Immature natural killer cell (primary cell): ENCODE measurements around the gene SECTM1. TPM values are rescaled to one million over a fixed set of nuclear protein-coding genes. Genes with fewer than 3 reads are reported as not detected.

Experiments
- DNase-seq, 3 donors: peaks; one replicate each; pipeline ENCODE4 v3.0.0; 2022; ENCODE audit warnings: mixed read lengths in 1 of 3
- H3K27ac Mint-ChIP-seq, 6 donors: one replicate each; pipeline ENCODE4 v1.8.0; 2020; ENCODE audit warnings: mixed read lengths in 6 of 6, mild to moderate bottlenecking in 5 of 6, inconsistent platforms in 4 of 6, moderate library complexity in 3 of 6
- H3K27me3 Mint-ChIP-seq, 3 donors: one replicate each; pipeline ENCODE4 v1.8.0; 2020 to 2021; ENCODE audit warnings: low read depth in 3 of 3, mild to moderate bottlenecking in 3 of 3, mixed read lengths in 3 of 3, moderate library complexity in 3 of 3, inconsistent platforms in 1 of 3
- H3K36me3 Mint-ChIP-seq, 3 donors: one replicate each; pipeline ENCODE4 v1.8.0; 2020; ENCODE audit warnings: mixed read lengths in 3 of 3, inconsistent platforms in 2 of 3, mild to moderate bottlenecking in 2 of 3
- H3K4me1 Mint-ChIP-seq, 2 donors: one replicate each; pipeline ENCODE4 v1.8.0; 2020; ENCODE audit warnings: inconsistent platforms in 2 of 2, mild to moderate bottlenecking in 2 of 2, mixed read lengths in 2 of 2, moderate library complexity in 1 of 2
- H3K4me3 Mint-ChIP-seq, 5 donors: one replicate each; pipeline ENCODE4 v1.8.0; 2020; ENCODE audit warnings: mild to moderate bottlenecking in 5 of 5, mixed read lengths in 5 of 5, inconsistent platforms in 3 of 5, moderate library complexity in 3 of 5
- H3K9me3 Mint-ChIP-seq, 6 donors: one replicate each; pipeline ENCODE4 v1.8.0; 2020; ENCODE audit warnings: mild to moderate bottlenecking in 6 of 6, mixed read lengths in 6 of 6, inconsistent platforms in 4 of 6, moderate library complexity in 3 of 6
- polyA plus RNA-seq, 3 donors: library from polyadenylated mRNA; unstranded; fragments of 300-500 nt; fragmentation: Illumina TruSeq; gene quantifications; one replicate each; pipeline ENCODE4 v1.2.3, GENCODE V29; 2021

The SECTM1 gene
- polyA plus RNA-seq, 3 donors from 2014 or later = 2.7 to 3.6 TPM; not detected in 1

- no peaks in the 10 kb centered on the region for H3K9me3 Mint-ChIP-seq
- no peaks in the 10 kb centered on the region for H3K36me3 Mint-ChIP-seq
- peaks cover 19% of the 10 kb centered on the region in 2 donors for H3K4me1 Mint-ChIP-seq
- H3K27ac Mint-ChIP-seq = peak overlapping the region in 2 of 6 donors; percentile 61 to 81
- peak overlapping the region; percentile 71 to 85 (median 82) for H3K4me3 Mint-ChIP-seq
- peaks cover 0 to 8% (median 6%) of the 10 kb centered on the region in 3 donors for H3K27me3 Mint-ChIP-seq
- DNase-seq = peak; percentile 34 to 47 (median 40)
Measured at GRCh38 chr17:82332669-82333278, 792 bp downstream of the SECTM1 start.

- H3K27me3 Mint-ChIP-seq = peaks cover 0 to 8% (median 6%) of the 10 kb centered on the region in 3 donors
- no peak for DNase-seq
- peaks cover 19% of the 10 kb centered on the region in 2 donors for H3K4me1 Mint-ChIP-seq
- peak overlapping the region in 2 of 5 donors; percentile 48 to 54 for H3K4me3 Mint-ChIP-seq
- no peaks in the 10 kb centered on the region for H3K9me3 Mint-ChIP-seq
- no peaks in the 10 kb centered on the region for H3K36me3 Mint-ChIP-seq
- no peak overlapping the region for H3K27ac Mint-ChIP-seq
Measured at GRCh38 chr17:82331345-82331939, 2.1 kb downstream of the SECTM1 start.

GRCh38 chr17:82330322-82331239 is 3.0 kb downstream of the SECTM1 start:
- Mint-ChIP-seq H3K9me3 (no peaks in the 10 kb centered on the region), H3K36me3 (no peaks in the 10 kb centered on the region), H3K27ac (no peak overlapping the region), H3K4me1 (peaks cover 17 to 19% of the 10 kb centered on the region in 2 donors), H3K4me3 (no peak overlapping the region), H3K27me3 (peaks cover 0 to 8% (median 6%) of the 10 kb centered on the region in 3 donors)
- no peak for DNase-seq

GRCh38 chr17:82329683-82330321 is 3.8 kb downstream of the SECTM1 start:
- Mint-ChIP-seq H3K4me3 (no peak overlapping the region), H3K4me1 (peaks cover 9 to 11% of the 10 kb centered on the region in 2 donors), H3K9me3 (no peaks in the 10 kb centered on the region), H3K36me3 (no peaks in the 10 kb centered on the region), H3K27ac (no peak overlapping the region), H3K27me3 (peaks cover 0 to 6% (median 2%) of the 10 kb centered on the region in 3 donors)
- DNase-seq = no peak

GRCh38 chr17:82328994-82329507 is 4.5 kb downstream of the SECTM1 start:
- no peak overlapping the region for H3K4me3 Mint-ChIP-seq
- H3K4me1 Mint-ChIP-seq = peaks cover 4 to 8% of the 10 kb centered on the region in 2 donors
- H3K36me3 Mint-ChIP-seq = no peaks in the 10 kb centered on the region
- no peak overlapping the region for H3K27ac Mint-ChIP-seq
- no peaks in the 10 kb centered on the region for H3K9me3 Mint-ChIP-seq
- DNase-seq = no peak
- H3K27me3 Mint-ChIP-seq = peaks cover 0 to 4% (median 3%) of the 10 kb centered on the region in 3 donors

GRCh38 chr17:82328141-82328993 is 5.2 kb downstream of the SECTM1 start:
- Mint-ChIP-seq H3K27ac (no peak overlapping the region), H3K4me1 (peaks cover 4 to 8% of the 10 kb centered on the region in 2 donors), H3K36me3 (no peaks in the 10 kb centered on the region), H3K9me3 (no peaks in the 10 kb centered on the region), H3K4me3 (no peak overlapping the region), H3K27me3 (peaks cover 0 to 4% (median 3%) of the 10 kb centered on the region in 3 donors)
- DNase-seq = no peak

GRCh38 chr17:82327757-82328140 is 5.8 kb downstream of the SECTM1 start:
- Mint-ChIP-seq H3K4me1 (peaks cover 1 to 3% of the 10 kb centered on the region in 2 donors), H3K9me3 (no peaks in the 10 kb centered on the region), H3K36me3 (no peaks in the 10 kb centered on the region), H3K27ac (no peak overlapping the region), H3K4me3 (no peak overlapping the region), H3K27me3 (peaks cover 0 to 4% (median 3%) of the 10 kb centered on the region in 3 donors)
- no peak for DNase-seq

GRCh38 chr17:82327289-82327688 is 6.3 kb downstream of the SECTM1 start:
- no peaks in the 10 kb centered on the region for H3K9me3 Mint-ChIP-seq
- H3K27me3 Mint-ChIP-seq = peaks cover 0 to 4% (median 3%) of the 10 kb centered on the region in 3 donors
- H3K36me3 Mint-ChIP-seq = no peaks in the 10 kb centered on the region
- H3K27ac Mint-ChIP-seq = no peak overlapping the region
- H3K4me3 Mint-ChIP-seq = no peak overlapping the region
- no peaks in the 10 kb centered on the region for H3K4me1 Mint-ChIP-seq
- DNase-seq = no peak

GRCh38 chr17:82325286-82326180 is 8.0 kb downstream of the SECTM1 start:
- H3K27ac Mint-ChIP-seq = no peak overlapping the region
- H3K4me1 Mint-ChIP-seq = peaks cover 5 to 6% of the 10 kb centered on the region in 2 donors
- no peaks in the 10 kb centered on the region for H3K36me3 Mint-ChIP-seq
- H3K27me3 Mint-ChIP-seq = peaks cover 0 to 6% (median 4%) of the 10 kb centered on the region in 3 donors
- no peak for DNase-seq
- H3K4me3 Mint-ChIP-seq = no peak overlapping the region
- no peaks in the 10 kb centered on the region for H3K9me3 Mint-ChIP-seq

GRCh38 chr17:82324566-82325285 is 8.8 kb downstream of the SECTM1 start:
- Mint-ChIP-seq H3K4me1 (peaks cover 5 to 6% of the 10 kb centered on the region in 2 donors), H3K9me3 (no peaks in the 10 kb centered on the region), H3K27ac (peak overlapping the region in 1 of 6 donors; percentile 61), H3K4me3 (no peak overlapping the region), H3K36me3 (no peaks in the 10 kb centered on the region), H3K27me3 (peaks cover 0 to 6% (median 4%) of the 10 kb centered on the region in 3 donors)
- DNase-seq = no peak

- H3K4me3 Mint-ChIP-seq = no peak overlapping the region
Measured at GRCh38 chr17:82323514-82324234, 9.9 kb downstream of the SECTM1 start.

More at GRCh38 chr17:82323514-82324234, 9.9 kb downstream of the SECTM1 start:
- no peaks in the 10 kb centered on the region for H3K9me3 Mint-ChIP-seq
- peaks cover 0 to 4% (median 4%) of the 10 kb centered on the region in 3 donors for H3K27me3 Mint-ChIP-seq
- H3K27ac Mint-ChIP-seq = no peak overlapping the region
- DNase-seq = no peak
- no peaks in the 10 kb centered on the region for H3K36me3 Mint-ChIP-seq
- H3K4me1 Mint-ChIP-seq = peaks cover 5 to 6% of the 10 kb centered on the region in 2 donors
